HG02884 (cell line): Measurements from ENCODE around the gene ADAMTS16.

Source experiments
- ATAC-seq: cut with Tn5 transposase; IDR thresholded peaks from one replicate; pipeline ENCODE4 v1.9.1; 2021; ENCODE audit warnings: mild to moderate bottlenecking, moderate library complexity; ENCODE audit not compliant: unreplicated experiment

The ADAMTS16 gene

GRCh38 chr5:5182508-5183188 lies 42.5 kb downstream of the ADAMTS16 start:
- no peak for ATAC-seq

- no peak for ATAC-seq
Observed at GRCh38 chr5:5183189-5183699, 43.1 kb downstream of the ADAMTS16 start.

GRCh38 chr5:5183933-5184332 lies 43.8 kb downstream of the ADAMTS16 start:
- ATAC-seq = no peak

GRCh38 chr5:5188376-5189050 lies 48.4 kb downstream of the ADAMTS16 start:
- ATAC-seq = no peak

- ATAC-seq = no peak
Observed at GRCh38 chr5:5189051-5189430, 48.9 kb downstream of the ADAMTS16 start.

GRCh38 chr5:5191906-5192305 lies 51.8 kb downstream of the ADAMTS16 start:
- no peak for ATAC-seq

- ATAC-seq = no peak
Observed at GRCh38 chr5:5192681-5193080, 52.6 kb downstream of the ADAMTS16 start.

GRCh38 chr5:5195128-5195918 lies 55.2 kb downstream of the ADAMTS16 start:
- no peak for ATAC-seq

- ATAC-seq = no peak
Observed at GRCh38 chr5:5198135-5198534, 58.0 kb downstream of the ADAMTS16 start.

GRCh38 chr5:5198815-5199214 lies 58.7 kb downstream of the ADAMTS16 start:
- ATAC-seq = no peak

GRCh38 chr5:5199495-5199894 lies 59.4 kb downstream of the ADAMTS16 start:
- ATAC-seq = no peak

GRCh38 chr5:5200133-5200532 lies 60.0 kb downstream of the ADAMTS16 start:
- no peak for ATAC-seq

- no peak for ATAC-seq
Observed at GRCh38 chr5:5202321-5202720, 62.2 kb downstream of the ADAMTS16 start.

GRCh38 chr5:5203451-5203850 lies 63.3 kb downstream of the ADAMTS16 start:
- ATAC-seq = no peak

- no peak for ATAC-seq
Observed at GRCh38 chr5:5207828-5208227, 67.7 kb downstream of the ADAMTS16 start.

- ATAC-seq = no peak
Observed at GRCh38 chr5:5209089-5209488, 69.0 kb downstream of the ADAMTS16 start.

- no peak for ATAC-seq
Observed at GRCh38 chr5:5209510-5210286, 69.6 kb downstream of the ADAMTS16 start.

GRCh38 chr5:5217371-5217770 lies 77.2 kb downstream of the ADAMTS16 start:
- no peak for ATAC-seq

GRCh38 chr5:5218396-5218795 lies 78.3 kb downstream of the ADAMTS16 start:
- no peak for ATAC-seq

GRCh38 chr5:5219541-5219940 lies 79.4 kb downstream of the ADAMTS16 start:
- no peak for ATAC-seq
